Vagina (tissue), 2 donors: ENCODE measurements around the gene NFATC3.

Experiments used
- CTCF ChIP-seq, 3 experiments: fragments of 450-650 bp in 2 of 3; fragments of 200-600 bp in 1 of 3; sonication (generic) in 1 of 3; IDR thresholded peaks; one replicate each; pipeline ENCODE4 v1.5.1; 2017 to 2019; ENCODE audit warnings: antibody characterized with exemption in 3 of 3, mild to moderate bottlenecking in 2 of 3, moderate library complexity in 2 of 3
- POLR2A ChIP-seq, 2 donors: fragments of 450-650 bp; IDR thresholded peaks; one replicate each; pipeline ENCODE4 v1.6.1; 2017; ENCODE audit warnings: antibody characterized with exemption in 2 of 2, mild to moderate bottlenecking in 2 of 2, moderate library complexity in 2 of 2

- TF ChIP-seq POLR2A (IDR thresholded peaks at IDR 0.05): no peak
- TF ChIP-seq CTCF (IDR thresholded peaks at IDR 0.05): no peak
Measured at GRCh38 chr16:68233835-68234187, 148.6 kb downstream of the NFATC3 start.
